Activated T-helper 17 cell treated with anti-CD3 and anti-CD28 coated beads, Interleukin-2, amount 50 U/mL, for 72 hours (primary cell): Measurements from ENCODE around the gene PCNX3. TPM values are rescaled to one million over a fixed set of nuclear protein-coding genes. Genes with fewer than 3 reads are reported as not detected.
A peak's percentile ranks its signal among the peaks of the same experiment; 100 is the strongest.
"Not testable (repeated sequence)": the region's sequence is repeated elsewhere in the genome, so short reads cannot be mapped to it uniquely, and the experiment has no call there.

Experiments
- ATAC-seq: fragments of 150-1000 bp; cut with Tn5 transposase; replicated peaks from 2 replicates; pipeline ENCODE4 v1.10.0; 2021; ENCODE audit warnings: mild to moderate bottlenecking, moderate library complexity
- H3K27ac Mint-ChIP-seq: one replicate; pipeline ENCODE4 v1.8.0; 2022; ENCODE audit warnings: mixed read lengths
- H3K27me3 Mint-ChIP-seq: one replicate; pipeline ENCODE4 v1.8.0; 2022; ENCODE audit warnings: mixed read lengths
- H3K36me3 Mint-ChIP-seq: one replicate; pipeline ENCODE4 v1.8.0; 2022; ENCODE audit warnings: low read depth, mild to moderate bottlenecking, mixed read lengths
- H3K4me1 Mint-ChIP-seq: one replicate; pipeline ENCODE4 v1.8.0; 2022; ENCODE audit warnings: mixed read lengths
- H3K4me3 Mint-ChIP-seq: one replicate; pipeline ENCODE4 v1.8.0; 2022; ENCODE audit warnings: mild to moderate bottlenecking, mixed read lengths
- H3K9me3 Mint-ChIP-seq: one replicate; pipeline ENCODE4 v1.8.0; 2022; ENCODE audit warnings: mixed read lengths
- total RNA-seq, 2 donors: library from RNA; stranded (reverse); gene quantifications; one replicate each; pipeline ENCODE4 v1.2.3, GENCODE V29; 2022

PCNX3 gene
- total RNA-seq, 2 donors from 2014 or later: 20.8 to 39.1 TPM

GRCh38 chr11:65653229-65654225 lies 38.0 kb downstream of the PCNX3 start:
- H3K4me1 Mint-ChIP-seq: peaks cover 35% of the 10 kb centered on the region
- H3K36me3 Mint-ChIP-seq: peaks cover 99% of the 10 kb centered on the region
- H3K9me3 Mint-ChIP-seq: no peaks in the 10 kb centered on the region
- H3K27ac Mint-ChIP-seq: peak overlapping the region; percentile 87
- no peaks in the 10 kb centered on the region for H3K27me3 Mint-ChIP-seq
- ATAC-seq: no peak
- H3K4me3 Mint-ChIP-seq: peak overlapping the region; percentile 78

- no peaks in the 10 kb centered on the region for H3K9me3 Mint-ChIP-seq
- peak overlapping the region; percentile 48 for H3K27ac Mint-ChIP-seq
- H3K27me3 Mint-ChIP-seq: no peaks in the 10 kb centered on the region
- peaks cover 99% of the 10 kb centered on the region for H3K36me3 Mint-ChIP-seq
- no peak for ATAC-seq
- peaks cover 47% of the 10 kb centered on the region for H3K4me1 Mint-ChIP-seq
- peak overlapping the region; percentile 11 for H3K4me3 Mint-ChIP-seq
Observed at GRCh38 chr11:65654375-65655349, 39.1 kb downstream of the PCNX3 start.

DNA sequence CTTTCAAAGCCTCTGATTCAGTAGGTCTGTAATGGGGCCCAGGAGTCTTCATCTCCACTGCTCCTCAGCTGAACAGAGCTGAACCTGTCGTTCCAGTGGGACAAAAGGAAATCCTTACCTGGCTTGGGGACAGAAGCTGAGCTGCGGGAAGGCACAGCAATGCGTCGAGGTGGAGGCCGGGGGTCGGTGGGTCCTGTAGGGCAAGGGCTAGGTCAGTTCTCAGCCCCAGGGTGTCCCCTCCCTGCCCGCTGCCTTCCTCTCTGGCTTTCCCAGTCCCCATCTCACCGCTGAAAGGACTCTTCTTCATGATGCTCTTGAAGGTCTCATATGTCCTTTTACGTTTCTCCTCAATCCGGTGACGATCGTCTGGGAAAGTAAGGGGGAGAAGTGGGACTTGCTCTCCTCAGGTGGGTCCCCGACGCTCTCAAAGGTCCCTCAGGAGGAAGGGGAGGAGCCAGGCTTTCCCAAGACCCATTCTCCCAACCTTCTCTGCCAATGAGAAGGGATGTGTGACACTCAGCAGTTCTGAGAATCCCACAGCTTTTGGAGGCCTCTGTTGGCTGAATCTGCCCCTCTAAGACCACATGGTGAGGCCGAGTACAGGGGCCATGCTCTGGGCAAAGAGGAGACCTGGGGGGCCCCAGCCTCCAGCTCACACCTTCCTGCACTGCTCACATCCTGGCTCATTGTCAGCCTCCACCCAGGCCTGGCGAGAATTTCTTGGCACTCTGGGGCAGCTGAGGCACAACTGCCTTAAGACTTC lies 40.2 kb downstream of the PCNX3 start:
- no peaks in the 10 kb centered on the region for H3K9me3 Mint-ChIP-seq
- H3K4me1 Mint-ChIP-seq: peaks cover 54% of the 10 kb centered on the region
- peak overlapping the region; percentile 48 for H3K27ac Mint-ChIP-seq
- no peak for ATAC-seq
- H3K27me3 Mint-ChIP-seq: no peaks in the 10 kb centered on the region
- peak overlapping the region; percentile 11 for H3K4me3 Mint-ChIP-seq
- peaks cover 99% of the 10 kb centered on the region for H3K36me3 Mint-ChIP-seq

DNA sequence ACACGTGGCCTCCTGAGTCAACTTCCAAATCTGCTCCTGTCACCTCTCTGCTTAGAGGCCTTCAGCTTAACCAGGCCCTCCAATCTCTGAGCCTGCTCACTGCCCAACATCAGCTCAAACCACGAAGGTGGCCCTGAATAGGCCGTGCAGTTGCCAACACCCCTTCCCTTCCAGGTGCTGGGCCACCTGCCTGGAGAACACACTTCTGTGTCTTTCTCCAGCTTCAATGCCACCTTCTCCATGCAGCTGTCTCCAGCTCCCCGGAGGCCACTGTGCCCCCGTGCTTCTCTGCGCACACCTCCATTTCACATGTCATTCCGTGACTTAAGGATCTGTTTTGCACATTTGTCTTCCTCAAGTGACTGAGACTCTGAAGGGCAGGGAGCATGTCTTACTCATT lies 41.9 kb downstream of the PCNX3 start:
- Mint-ChIP-seq H3K36me3 (peaks cover 98% of the 10 kb centered on the region), H3K9me3 (no peaks in the 10 kb centered on the region), H3K4me1 (peaks cover 44% of the 10 kb centered on the region), H3K4me3 (no peak overlapping the region), H3K27ac (peak overlapping the region; percentile 72), H3K27me3 (no peaks in the 10 kb centered on the region)
- ATAC-seq: no peak

DNA sequence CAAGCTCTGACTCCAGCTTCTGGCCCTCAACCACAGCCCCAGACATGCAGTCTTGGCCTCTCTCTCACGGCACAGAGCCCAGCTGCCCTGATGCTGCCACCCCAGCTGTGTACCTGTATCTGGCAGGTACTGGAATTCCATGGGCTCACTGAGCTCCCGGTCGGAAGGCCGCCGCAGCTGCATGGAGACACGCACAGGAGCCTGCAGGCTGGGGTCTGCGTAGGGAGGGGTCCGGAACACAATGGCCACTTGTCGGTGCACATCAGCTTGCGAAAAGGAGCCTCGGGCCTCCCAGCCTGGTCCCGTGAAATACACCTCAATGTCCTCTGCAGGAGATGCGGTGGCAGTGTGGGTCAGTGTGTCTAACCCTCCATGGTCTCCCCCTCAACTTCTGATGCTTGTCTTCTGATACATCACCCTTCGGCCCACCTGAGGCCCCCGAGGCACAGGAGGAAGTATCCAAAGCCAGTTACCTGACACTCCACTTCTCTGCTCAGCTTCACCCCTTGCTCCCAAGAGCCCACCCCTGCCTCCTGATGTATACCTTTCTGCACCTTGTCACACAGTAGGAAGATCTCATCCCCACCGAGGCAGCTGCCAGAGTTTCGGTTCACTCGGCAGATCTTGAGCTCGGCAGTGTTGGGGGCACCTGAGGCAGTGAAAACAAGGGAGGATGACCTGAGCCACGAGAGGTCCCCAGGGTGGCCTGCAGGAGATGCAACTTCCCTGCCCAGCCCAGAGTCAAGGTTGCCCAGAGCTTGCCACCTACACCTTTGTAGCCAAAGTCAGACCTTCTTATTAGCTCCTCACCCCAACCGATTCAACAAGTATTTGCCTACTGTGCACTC lies 42.8 kb downstream of the PCNX3 start:
- no peaks in the 10 kb centered on the region for H3K9me3 Mint-ChIP-seq
- peak overlapping the region; percentile 79 for H3K27ac Mint-ChIP-seq
- no peak for ATAC-seq
- peak overlapping the region; percentile 65 for H3K4me3 Mint-ChIP-seq
- H3K36me3 Mint-ChIP-seq: peaks cover 89% of the 10 kb centered on the region
- no peaks in the 10 kb centered on the region for H3K27me3 Mint-ChIP-seq
- peaks cover 37% of the 10 kb centered on the region for H3K4me1 Mint-ChIP-seq

- no peaks in the 10 kb centered on the region for H3K27me3 Mint-ChIP-seq
- peaks cover 73% of the 10 kb centered on the region for H3K36me3 Mint-ChIP-seq
- ATAC-seq: no peak
- H3K4me1 Mint-ChIP-seq: peaks cover 36% of the 10 kb centered on the region
- H3K9me3 Mint-ChIP-seq: no peaks in the 10 kb centered on the region
- H3K4me3 Mint-ChIP-seq: peak overlapping the region; percentile 65
- peak overlapping the region; percentile 79 for H3K27ac Mint-ChIP-seq
Observed at GRCh38 chr11:65660038-65660437, 44.5 kb downstream of the PCNX3 start.

DNA sequence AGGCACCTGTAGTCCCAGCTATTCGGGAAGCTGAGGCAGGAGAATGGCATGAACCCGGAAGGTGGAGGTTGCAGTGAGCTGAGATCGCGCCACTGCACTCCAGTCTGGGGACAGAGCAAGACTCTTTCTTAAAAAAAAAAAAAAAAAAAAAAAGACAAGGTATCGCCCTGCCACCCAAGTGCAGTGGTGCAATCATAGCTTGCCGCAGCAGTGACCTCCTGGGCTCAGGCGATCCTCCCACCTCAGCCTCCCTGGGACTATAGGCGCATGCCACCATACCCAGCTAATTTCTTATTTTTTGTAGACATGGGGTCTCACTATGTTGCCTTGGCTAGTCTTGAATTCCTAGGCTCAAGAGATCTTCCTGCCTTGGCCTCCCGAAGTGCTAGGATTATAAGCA lies 45.3 kb downstream of the PCNX3 start:
- peaks cover 33% of the 10 kb centered on the region for H3K4me1 Mint-ChIP-seq
- not testable (repeated sequence) for ATAC-seq, H3K27me3 Mint-ChIP-seq, H3K9me3 Mint-ChIP-seq, H3K27ac Mint-ChIP-seq
- peaks cover 64% of the 10 kb centered on the region for H3K36me3 Mint-ChIP-seq
- peak overlapping the region; percentile 81 for H3K4me3 Mint-ChIP-seq

- Mint-ChIP-seq H3K27ac (peak overlapping the region; percentile 83), H3K9me3 (no peaks in the 10 kb centered on the region), H3K27me3 (no peaks in the 10 kb centered on the region), H3K4me3 (peak overlapping the region; percentile 81), H3K4me1 (peaks cover 28% of the 10 kb centered on the region), H3K36me3 (peaks cover 56% of the 10 kb centered on the region)
- ATAC-seq: no peak
Observed at GRCh38 chr11:65661599-65662246, 46.1 kb downstream of the PCNX3 start.

GRCh38 chr11:65662247-65662798 lies 46.7 kb downstream of the PCNX3 start:
- ATAC-seq: peak; percentile 36
- Mint-ChIP-seq H3K4me1 (peaks cover 25% of the 10 kb centered on the region), H3K27me3 (no peaks in the 10 kb centered on the region), H3K27ac (peak overlapping the region; percentile 83), H3K36me3 (peaks cover 50% of the 10 kb centered on the region), H3K9me3 (no peaks in the 10 kb centered on the region), H3K4me3 (peak overlapping the region; percentile 81)

DNA sequence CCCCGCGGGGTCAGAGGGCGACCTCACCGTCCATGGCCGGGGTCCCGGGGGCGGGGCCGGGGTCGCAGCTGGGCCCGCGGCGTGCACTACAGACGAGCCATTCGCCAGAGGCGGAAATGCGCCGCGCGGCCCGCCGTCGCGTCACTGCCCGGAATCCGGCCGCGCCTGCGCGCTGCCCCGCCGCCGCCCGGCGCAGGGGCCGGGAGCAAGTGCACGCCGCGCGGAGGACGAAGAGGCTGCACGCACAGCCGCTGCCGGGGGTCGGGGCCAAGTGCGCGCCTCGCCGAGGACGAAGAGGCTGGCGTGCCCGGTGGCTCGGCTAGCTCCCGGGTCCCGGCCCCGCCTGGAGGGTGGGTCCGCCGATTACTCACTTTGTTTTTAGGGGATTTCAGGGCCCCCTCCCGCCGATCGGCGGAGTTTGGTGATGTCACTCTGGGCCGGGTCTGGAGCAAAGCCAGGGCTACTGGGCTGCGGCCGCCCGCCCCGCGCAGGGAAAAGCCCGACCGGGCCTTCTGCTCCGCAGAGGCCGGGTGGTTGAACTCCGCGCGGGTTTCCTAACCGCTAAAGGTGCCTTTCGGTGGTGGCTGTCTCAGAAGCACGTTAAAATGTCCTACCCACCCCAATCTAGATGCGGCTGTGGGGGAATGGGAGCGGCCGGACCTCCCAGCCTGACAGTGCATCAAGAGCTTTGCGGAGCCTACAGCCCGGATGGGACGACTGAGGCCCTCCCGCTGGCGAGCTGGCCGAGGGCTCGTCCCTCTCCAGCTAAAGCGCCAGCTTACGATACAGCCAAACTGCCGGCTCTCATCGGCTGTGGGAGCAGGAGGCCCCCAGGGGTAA lies 47.4 kb downstream of the PCNX3 start, which contains the start of gene RELA:
TSS of gene RELA (minus strand) at position 118 of the 840 bp plus-strand sequence. CDS start at position 34, 84 bp downstream.
- peaks cover 43% of the 10 kb centered on the region for H3K36me3 Mint-ChIP-seq
- no peaks in the 10 kb centered on the region for H3K9me3 Mint-ChIP-seq
- ATAC-seq: peak; percentile 77
- H3K4me1 Mint-ChIP-seq: peaks cover 24% of the 10 kb centered on the region
- H3K4me3 Mint-ChIP-seq: peak within 1 kb of the TSS; percentile 90
- peak within 1 kb of the TSS; percentile 95 for H3K27ac Mint-ChIP-seq
- no peaks in the 10 kb centered on the region for H3K27me3 Mint-ChIP-seq

DNA sequence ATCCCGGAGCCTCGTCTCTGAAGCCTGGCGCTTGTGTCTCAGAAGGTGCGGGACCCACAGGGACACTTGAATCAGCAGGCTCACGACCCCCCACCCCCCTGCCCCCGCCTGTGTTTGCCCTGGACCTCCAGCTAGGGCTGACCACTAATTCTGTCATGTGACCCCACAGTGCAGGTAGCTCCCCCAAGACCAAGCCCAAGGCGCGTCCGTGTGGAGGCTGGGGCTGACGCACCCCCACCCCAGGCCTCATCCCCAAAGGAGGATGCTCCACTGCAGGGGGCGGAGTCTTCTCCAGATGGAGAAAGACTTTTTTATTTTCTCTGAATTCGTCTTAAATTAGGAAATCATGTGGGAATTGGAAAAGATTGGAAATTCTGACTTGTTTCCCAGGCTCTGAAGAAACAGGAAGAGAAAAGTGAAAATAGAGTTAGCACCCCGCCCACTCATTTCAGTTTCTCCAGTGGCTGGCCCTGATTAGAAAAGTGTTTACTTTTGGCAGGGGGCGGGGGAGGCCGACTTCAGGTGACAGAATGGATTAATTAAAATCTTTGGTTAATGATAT lies 48.1 kb downstream of the PCNX3 start:
- Mint-ChIP-seq H3K4me3 (peak overlapping the region; percentile 90), H3K27ac (peak overlapping the region; percentile 95), H3K4me1 (peaks cover 21% of the 10 kb centered on the region), H3K9me3 (no peaks in the 10 kb centered on the region), H3K36me3 (peaks cover 36% of the 10 kb centered on the region), H3K27me3 (no peaks in the 10 kb centered on the region)
- ATAC-seq: peak; percentile 53
